Globus pallidus (tissue), 1 donor: ENCODE results near the gene MAGEF1.

Experiments used
- DNase-seq: peaks from one replicate; pipeline ENCODE4 v3.0.0-alpha.2; 2015; ENCODE audit warnings: low spot score

Gene MAGEF1

DNA sequence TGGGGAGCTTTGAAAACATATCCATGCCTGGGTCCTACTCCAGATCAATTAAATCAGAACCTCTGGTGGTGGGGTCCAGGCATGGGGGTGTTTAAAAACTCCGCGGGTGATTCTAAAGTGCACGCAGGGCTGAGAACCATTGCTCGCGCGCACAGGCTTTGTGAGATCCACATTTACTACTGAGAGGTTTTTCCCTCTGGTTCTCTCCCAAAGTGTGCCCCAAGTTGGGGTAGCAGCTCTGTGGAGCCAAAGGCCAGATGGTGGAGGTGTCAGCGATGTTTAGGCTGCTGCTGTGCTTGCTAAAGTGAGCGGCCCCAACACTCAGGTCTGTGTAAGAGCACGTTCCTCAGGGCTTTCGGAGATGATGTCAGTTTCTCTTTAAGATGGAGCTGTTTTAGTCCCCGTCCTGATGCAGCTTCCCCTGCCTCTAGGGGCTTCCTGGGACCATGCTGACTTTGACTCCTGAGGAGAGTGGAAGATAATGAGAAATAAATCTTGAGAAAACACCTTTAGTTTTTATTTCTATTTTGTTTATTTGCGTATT is 13.4 kb upstream of the MAGEF1 start:
- DNase-seq: no peak

DNA sequence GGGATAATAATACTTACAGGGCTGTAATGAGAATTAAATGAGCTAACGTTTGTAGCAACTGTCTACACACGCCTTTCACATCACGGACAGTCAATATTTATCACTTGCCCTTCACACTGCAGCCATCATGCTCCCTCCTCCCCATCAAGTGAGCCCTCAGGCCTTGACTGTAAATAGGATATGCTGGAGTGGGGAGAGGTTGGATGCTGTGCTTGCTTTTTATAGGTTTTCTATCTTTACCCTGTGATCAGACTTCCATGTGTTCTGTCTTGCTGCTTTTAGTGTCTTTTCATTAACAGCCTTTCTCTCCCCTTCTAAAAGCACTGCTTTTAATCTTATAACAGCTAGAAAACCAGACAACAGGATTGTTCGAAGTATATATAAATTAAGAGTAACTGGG is 12.8 kb upstream of the MAGEF1 start:
- DNase-seq: no peak

DNA sequence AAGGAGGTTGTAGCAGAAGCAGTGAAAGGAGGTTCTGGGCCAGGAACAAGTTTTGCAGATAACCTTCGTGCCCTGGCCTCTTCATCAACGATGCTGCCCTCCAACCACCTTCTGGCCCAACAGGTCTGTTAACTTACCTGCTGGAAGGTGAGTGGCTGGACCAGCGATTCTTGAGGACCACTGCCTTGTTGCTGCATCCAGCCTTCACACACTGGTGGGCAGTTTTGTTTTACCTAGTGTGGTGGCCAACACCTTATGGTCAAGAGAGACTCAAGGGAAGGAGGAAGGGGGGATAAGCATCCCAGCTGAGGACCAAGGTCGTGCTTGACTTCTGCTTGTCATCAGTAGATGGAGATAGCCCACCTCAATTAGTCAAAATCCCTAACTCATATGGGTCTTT is 7.8 kb upstream of the MAGEF1 start:
- no peak for DNase-seq

- no peak for DNase-seq
Observed at GRCh38 chr3:184718431-184718830, 6.6 kb upstream of the MAGEF1 start.

- DNase-seq: peak; percentile 55
Observed at GRCh38 chr3:184717399-184717983, 5.6 kb upstream of the MAGEF1 start.

DNA sequence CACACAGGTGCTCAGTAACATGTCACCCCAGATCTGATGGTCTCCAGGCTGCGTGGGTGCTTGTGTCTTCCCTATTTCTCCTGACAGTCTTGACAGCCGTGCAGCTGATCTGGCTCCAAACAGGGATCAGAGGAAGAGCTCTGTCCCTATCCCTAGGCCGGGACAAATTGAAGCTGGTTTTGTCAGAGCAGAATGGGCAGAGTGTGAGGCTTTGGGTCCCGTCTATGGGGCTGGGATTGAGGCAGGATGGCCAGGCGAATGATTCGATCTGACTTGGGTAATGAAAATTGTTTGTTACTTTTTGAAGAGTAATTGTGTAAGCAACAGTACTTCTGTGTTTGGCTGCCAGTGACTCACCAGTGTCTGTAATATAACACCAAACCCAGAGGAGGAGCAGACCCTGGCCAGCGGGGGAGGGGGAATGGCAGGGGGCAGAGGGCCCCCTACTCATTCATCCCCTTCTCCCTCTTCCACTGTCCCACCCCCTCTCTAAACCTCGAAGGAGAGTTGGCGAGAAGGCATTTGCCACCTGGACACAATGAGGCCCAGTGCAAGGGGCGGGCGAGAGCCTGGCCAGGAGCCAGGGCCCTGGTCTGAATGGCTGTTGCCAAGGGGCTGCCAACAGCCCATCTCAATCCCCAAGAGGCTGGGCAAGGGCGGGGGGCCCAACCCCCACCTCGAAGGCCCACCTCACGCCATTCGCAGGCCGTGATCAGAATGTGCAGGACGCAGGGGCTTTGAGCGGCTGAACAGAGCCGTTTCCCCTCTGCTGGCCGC is 4.9 kb upstream of the MAGEF1 start:
- DNase-seq: peak; percentile 33

DNA sequence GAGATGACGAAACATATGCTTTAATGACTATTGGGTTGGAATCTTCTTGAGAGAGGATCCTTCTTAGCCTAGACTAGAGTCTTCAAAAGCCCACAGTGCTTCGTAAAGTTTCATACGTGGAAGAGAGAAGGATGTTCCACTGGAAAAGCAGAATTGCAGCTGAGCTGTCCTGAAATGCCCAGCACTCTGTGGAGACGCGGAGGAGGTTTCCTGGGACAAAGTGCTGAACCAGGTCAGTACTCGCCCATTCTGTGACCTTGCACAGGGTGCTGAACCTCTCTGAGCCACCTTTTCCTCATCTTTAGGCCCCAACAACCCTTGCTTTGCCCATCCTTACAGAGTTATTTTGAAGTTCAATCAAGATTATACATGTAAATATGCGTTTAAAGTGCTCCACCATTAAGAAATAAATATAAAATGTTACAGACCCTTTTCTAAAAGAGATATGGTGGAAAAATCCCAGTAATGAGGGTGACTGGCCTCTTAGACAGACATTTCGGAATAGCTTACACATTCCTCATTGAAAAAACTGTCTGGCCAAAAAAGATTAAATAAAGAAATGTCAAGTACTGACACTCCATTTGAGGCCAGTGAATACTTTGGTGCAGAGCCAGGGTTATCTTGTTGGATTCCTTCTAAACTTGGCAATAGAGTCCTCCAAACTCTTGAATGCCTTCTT is 4.2 kb upstream of the MAGEF1 start:
- DNase-seq: no peak

- no peak for DNase-seq
Observed at GRCh38 chr3:184713521-184713920, 1.7 kb upstream of the MAGEF1 start.

GRCh38 chr3:184713040-184713355 is 1.1 kb upstream of the MAGEF1 start:
- no peak for DNase-seq

DNA sequence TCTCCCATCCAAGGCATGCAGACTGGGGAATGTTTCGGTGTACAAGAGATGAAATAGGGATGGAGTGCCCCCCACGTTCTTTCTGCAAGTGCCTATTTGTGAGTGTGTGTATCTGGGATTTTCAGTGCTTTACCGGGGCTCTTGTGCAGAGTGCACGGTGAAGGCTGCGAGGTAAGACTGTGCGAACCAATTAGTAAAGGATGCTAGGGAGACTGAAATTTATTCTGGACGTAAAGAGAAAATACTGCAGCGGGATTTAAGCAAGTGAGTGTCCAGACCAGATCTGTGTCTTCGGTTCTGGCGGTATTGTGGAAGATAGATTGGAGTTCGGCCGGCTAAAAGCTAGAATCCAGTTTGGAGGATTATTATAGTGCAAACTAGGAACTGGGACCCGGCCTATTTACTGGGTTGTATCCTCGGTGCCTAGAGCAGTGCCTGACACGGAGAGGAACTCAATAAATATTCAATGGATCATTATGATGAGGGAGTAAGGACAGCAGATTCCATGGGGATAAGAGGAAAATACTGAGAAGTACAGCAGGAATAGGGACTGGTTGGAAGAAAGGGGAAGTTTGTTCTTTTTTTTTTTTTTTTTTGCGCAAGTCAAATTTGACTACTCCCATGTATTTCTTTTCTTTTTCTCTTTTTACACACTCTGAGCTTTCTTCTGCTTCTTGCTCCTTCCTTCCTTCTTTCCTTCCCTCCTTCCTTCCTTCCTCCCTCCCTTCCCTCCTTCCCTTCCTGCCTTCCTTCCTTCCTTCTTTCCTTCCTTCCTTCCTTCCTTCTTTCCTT is 580 bp upstream of the MAGEF1 start:
- DNase-seq: no peak

- DNase-seq: peak; percentile 35
Observed at GRCh38 chr3:184710870-184711492, 883 bp downstream of the MAGEF1 start.

DNA sequence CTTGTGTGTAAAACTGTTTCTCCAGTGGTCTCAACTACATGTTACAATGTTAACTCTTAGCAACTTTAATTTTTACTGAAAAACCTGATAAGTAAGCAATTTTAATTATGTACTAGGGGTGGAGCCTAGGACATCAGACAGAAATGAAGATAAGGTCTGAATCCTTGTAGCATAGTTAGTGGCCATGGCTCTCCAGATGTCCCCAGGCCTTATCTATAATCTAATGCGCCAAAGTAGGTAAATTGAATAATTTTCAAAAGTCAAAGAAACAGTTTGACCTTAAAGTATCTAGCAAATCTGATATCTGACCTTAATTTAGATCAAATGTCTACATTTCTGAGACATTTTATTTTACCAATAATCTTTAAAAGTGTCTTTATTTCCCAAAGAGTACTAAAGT is 8.2 kb downstream of the MAGEF1 start:
- no peak for DNase-seq

DNA sequence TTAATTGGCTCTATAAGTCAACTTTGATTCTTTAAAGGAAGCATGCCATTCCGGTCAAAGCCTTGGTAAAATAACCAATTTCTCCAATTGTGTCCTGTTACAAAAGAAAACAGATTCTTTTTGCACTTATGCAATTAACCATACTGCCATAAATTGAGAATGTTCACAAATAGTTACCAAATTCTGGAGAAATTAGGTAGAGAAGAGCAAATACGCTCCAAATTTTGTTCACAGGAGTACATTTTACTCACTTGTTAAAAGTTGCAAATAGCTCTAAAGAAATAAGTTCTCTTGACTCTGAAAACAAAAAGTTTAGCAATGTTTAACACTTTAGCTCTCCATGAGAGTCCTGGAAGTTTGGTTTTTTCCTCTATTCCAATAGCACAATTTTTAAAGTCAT is 11.1 kb downstream of the MAGEF1 start:
- DNase-seq: no peak

GRCh38 chr3:184697845-184698244 is 14.0 kb downstream of the MAGEF1 start:
- no peak for DNase-seq

GRCh38 chr3:184696697-184697096 is 15.2 kb downstream of the MAGEF1 start:
- no peak for DNase-seq

DNA sequence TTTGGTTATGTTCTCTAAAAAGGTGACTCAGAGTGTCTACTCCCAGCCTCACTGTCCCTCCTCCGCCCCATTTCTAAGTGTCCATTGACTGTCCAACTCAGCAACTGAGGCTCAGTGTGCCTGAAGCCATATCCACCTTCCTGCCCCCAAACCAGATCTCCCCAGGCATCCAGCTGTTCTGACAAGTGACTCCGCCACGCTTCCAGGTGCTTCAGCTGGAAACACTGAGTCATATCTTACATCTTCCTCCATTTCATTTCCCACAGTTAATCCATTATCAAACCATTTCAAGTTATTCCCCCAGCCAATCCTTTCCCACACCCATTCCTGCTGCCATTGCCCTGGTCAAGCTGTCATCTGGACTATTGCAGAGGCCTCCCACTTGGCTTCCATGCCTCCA is 17.1 kb downstream of the MAGEF1 start:
- no peak for DNase-seq

GRCh38 chr3:184694133-184694665 is 17.7 kb downstream of the MAGEF1 start:
- DNase-seq: no peak

- no peak for DNase-seq
Observed at GRCh38 chr3:184693011-184693975, 18.6 kb downstream of the MAGEF1 start.

DNA sequence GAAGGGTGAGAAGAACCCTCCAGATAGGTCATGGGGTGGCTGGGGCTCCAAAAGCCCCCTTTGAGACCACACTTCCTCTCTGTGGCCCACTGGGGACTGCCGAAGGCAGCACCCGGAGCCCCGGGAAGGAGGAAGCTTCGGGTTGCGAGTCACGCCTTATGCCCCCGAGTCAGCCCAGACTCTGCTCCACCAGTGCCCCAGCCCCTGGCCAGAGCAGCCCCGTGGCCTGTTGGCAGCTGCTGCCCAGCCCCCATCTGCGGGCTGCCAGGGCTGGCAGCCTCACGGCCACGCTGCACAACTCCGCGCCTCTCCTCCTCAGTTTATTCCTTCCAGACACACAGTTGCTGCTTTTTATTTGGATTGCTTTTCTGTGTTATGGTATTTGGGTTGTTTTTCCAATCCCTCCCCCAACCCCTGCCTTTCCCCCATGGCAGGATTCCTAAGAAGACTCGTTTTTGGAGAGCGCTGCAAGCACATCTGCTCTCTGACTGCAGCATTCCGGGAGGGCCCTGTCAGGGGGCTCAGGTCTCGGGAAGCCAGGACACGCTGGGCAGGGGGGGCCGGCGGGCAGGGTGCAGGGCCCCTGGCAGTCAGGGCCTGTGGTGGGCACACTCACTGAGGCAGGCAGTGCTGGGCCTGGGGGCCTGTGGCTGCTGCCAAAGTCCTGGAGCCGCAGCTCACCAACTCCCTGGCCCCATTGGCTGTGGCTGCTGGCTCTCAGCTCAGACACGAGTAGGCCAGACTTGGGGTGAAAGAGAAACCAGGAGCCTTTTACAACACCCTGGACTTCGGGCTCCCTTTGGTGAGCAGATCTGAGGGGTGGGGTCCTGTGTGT is 20.2 kb downstream of the MAGEF1 start:
- peak; percentile 50 for DNase-seq
